Measurements from ENCODE around the gene TREH. TPM values are rescaled to one million over a fixed set of nuclear protein-coding genes. Genes with fewer than 3 reads are reported as not detected.

TREH gene
- total RNA-seq, 1 donor from 2014 or later, result 0.25 TPM

- DNase-seq (ENCODE audit: extremely low spot score in 2 of 2), result no peak
- no peak overlapping the region for H3K4me3 ChIP-seq
- intact Hi-C loops (cut with DNase I), result loop anchor here (5.0 kb wide), 1 partner anchor 61 kb away; no protein-coding TSS in a partner anchor
- TF ChIP-seq POLR2AphosphoS5 (IDR thresholded peaks at IDR 0.05; ENCODE audit: insufficient read depth in 1 of 2, low read depth in 1 of 2), result peak in 1 of 2 donors; percentile 4
- TF ChIP-seq CTCF (IDR thresholded peaks at IDR 0.05), result no peak
- TF ChIP-seq POLR2A (IDR thresholded peaks at IDR 0.05), result no peak
- peaks cover 14% of the 10 kb centered on the region for H3K4me1 ChIP-seq
- no peaks in the 10 kb centered on the region for H3K9me3 ChIP-seq
- peaks cover 0 to 26% of the 10 kb centered on the region in 2 donors for H3K36me3 ChIP-seq
- peak overlapping the region; percentile 80 for H3K27ac ChIP-seq
- H3K27me3 ChIP-seq, result no peaks in the 10 kb centered on the region
These were observed 21.6 kb downstream of the TREH start for GRCh38 chr11:118657709-118658428.

- H3K36me3 ChIP-seq, result peaks cover 0 to 33% of the 10 kb centered on the region in 2 donors
These were observed 22.2 kb downstream of the TREH start for GRCh38 chr11:118657238-118657637.

GRCh38 chr11:118656563-118657165, 22.8 kb downstream of the TREH start:
- Histone ChIP-seq H3K9me3 (no peaks in the 10 kb centered on the region), H3K27ac (no peak overlapping the region), H3K4me3 (no peak overlapping the region), H3K27me3 (no peaks in the 10 kb centered on the region), H3K36me3 (peaks cover 0 to 39% of the 10 kb centered on the region in 2 donors), H3K4me1 (peaks cover 14% of the 10 kb centered on the region)
- no peak for DNase-seq (ENCODE audit: extremely low spot score in 2 of 2)
- intact Hi-C loops (cut with DNase I), result loop anchor here (5.0 kb wide), 1 partner anchor 59 kb away; no protein-coding TSS in a partner anchor
- no peak for TF ChIP-seq CTCF (IDR thresholded peaks at IDR 0.05)

More at GRCh38 chr11:118657238-118657637, 22.2 kb downstream of the TREH start:
- Histone ChIP-seq H3K4me1 (peaks cover 14% of the 10 kb centered on the region), H3K27me3 (no peaks in the 10 kb centered on the region), H3K4me3 (no peak overlapping the region), H3K27ac (no peak overlapping the region), H3K9me3 (no peaks in the 10 kb centered on the region)
- TF ChIP-seq POLR2A (IDR thresholded peaks at IDR 0.05) (no peak), POLR2AphosphoS5 (IDR thresholded peaks at IDR 0.05; ENCODE audit: insufficient read depth in 1 of 2, low read depth in 1 of 2) (peak in 1 of 2 donors; percentile 32)
- intact Hi-C loops (cut with DNase I), result loop anchor here (5.0 kb wide), 1 partner anchor 60 kb away; no protein-coding TSS in a partner anchor
- DNase-seq (ENCODE audit: extremely low spot score in 2 of 2), result no peak

GRCh38 chr11:118655486-118656190, 23.8 kb downstream of the TREH start:
- no peak for TF ChIP-seq CTCF (IDR thresholded peaks at IDR 0.05)
- no peak for TF ChIP-seq POLR2A (IDR thresholded peaks at IDR 0.05)
- TF ChIP-seq POLR2AphosphoS5 (IDR thresholded peaks at IDR 0.05; ENCODE audit: insufficient read depth in 1 of 2, low read depth in 1 of 2), result no peak
- Histone ChIP-seq H3K36me3 (peaks cover 0 to 49% of the 10 kb centered on the region in 2 donors), H3K4me3 (no peak overlapping the region), H3K9me3 (no peaks in the 10 kb centered on the region), H3K27me3 (no peaks in the 10 kb centered on the region), H3K27ac (no peak overlapping the region), H3K4me1 (peaks cover 14% of the 10 kb centered on the region)
- no peak for DNase-seq (ENCODE audit: extremely low spot score in 2 of 2)
- intact Hi-C loops (cut with DNase I), result loop anchor here (5.0 kb wide), 1 partner anchor 58 kb away; no protein-coding TSS in a partner anchor

- DNase-seq (ENCODE audit: extremely low spot score in 2 of 2), result no peak
- H3K4me3 ChIP-seq, result no peak overlapping the region
- no peak overlapping the region for H3K27ac ChIP-seq
- intact Hi-C loops (cut with DNase I), result no loop called here
- H3K27me3 ChIP-seq, result no peaks in the 10 kb centered on the region
- peaks cover 0 to 64% of the 10 kb centered on the region in 2 donors for H3K36me3 ChIP-seq
- H3K4me1 ChIP-seq, result no peaks in the 10 kb centered on the region
- TF ChIP-seq CTCF (IDR thresholded peaks at IDR 0.05), result no peak
- TF ChIP-seq POLR2AphosphoS5 (IDR thresholded peaks at IDR 0.05; ENCODE audit: insufficient read depth in 1 of 2, low read depth in 1 of 2), result no peak
- no peak for TF ChIP-seq POLR2A (IDR thresholded peaks at IDR 0.05)
- H3K9me3 ChIP-seq, result no peaks in the 10 kb centered on the region
These were observed 25.6 kb downstream of the TREH start for GRCh38 chr11:118653684-118654390.

Data from vagina (tissue), 2 donors.